ENCODE measurements around the gene MAN1C1.

MAN1C1 gene

DNA sequence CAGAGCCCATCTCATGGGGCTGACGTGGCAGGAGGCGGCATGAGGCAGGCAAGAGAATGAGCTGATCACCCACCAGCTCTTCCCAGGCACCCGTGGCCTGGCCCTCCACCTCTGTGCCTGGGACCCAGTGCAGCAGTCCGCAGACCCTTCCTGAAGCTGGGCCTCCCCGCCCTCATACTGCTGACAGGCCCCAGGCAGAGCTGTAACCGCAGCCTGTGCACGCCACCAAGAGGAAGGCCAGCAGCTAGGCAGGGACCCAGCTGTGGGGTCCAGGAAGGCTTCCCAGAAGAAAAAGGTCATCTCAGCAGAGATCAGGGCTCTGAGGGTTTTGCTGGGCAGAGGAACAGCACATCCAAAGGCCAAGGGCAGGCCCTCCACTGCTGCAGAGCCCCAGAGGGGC, 193.3 kb downstream of the MAN1C1 start:
- no peak overlapping the region for H3K23ac ChIP-seq (ENCODE audit: low read depth, low read length, poor library complexity)
- no peak overlapping the region for H3K18ac ChIP-seq (ENCODE audit: low read length)
- peaks cover 13% of the 10 kb centered on the region for H3K79me1 ChIP-seq (ENCODE audit: low read depth, low read length)
- no peak overlapping the region for H3K14ac ChIP-seq (ENCODE audit: low read length)
- H3K9me3 ChIP-seq (replicated peaks in 1 of 2; ENCODE audit: control insufficient read depth in 2 of 2, insufficient read depth in 1 of 2, low read depth in 1 of 2, low read length in 2 of 2), result no peaks in the 10 kb centered on the region
- H3K36me3 ChIP-seq (replicated peaks in 1 of 2; ENCODE audit: control insufficient read depth in 2 of 2, insufficient read depth in 2 of 2, low read length in 2 of 2), result peaks cover 50 to 91% of the 10 kb centered on the region in 2 donors
- no peak overlapping the region for H3K4me3 ChIP-seq (ENCODE audit: low read length in 2 of 2)
- no peak overlapping the region for H4K91ac ChIP-seq (ENCODE audit: low read depth, low read length, poor library complexity)
- H2AK5ac ChIP-seq (ENCODE audit: low read depth, low read length), result no peak overlapping the region
- no peaks in the 10 kb centered on the region for H3K27me3 ChIP-seq (ENCODE audit: control insufficient read depth in 3 of 3, insufficient read depth in 3 of 3, low read depth in 1 of 3, low read length in 3 of 3)
- H3K4me2 ChIP-seq (ENCODE audit: insufficient read depth, low read length, poor library complexity, severe bottlenecking), result no peak overlapping the region
- H4K8ac ChIP-seq (ENCODE audit: low read depth, low read length), result no peak overlapping the region
- H3K27ac ChIP-seq (replicated peaks; ENCODE audit: low read length), result no peak overlapping the region
- no peak overlapping the region for H2BK15ac ChIP-seq (ENCODE audit: low read length)
- no CpG with 5 or more reads among the region's 7 CpGs for WGBS, 2 donors (ENCODE audit: extremely low coverage in 2 of 2, insufficient read length in 2 of 2, insufficient replicate concordance in 1 of 2)
- no peak for DNase-seq (ENCODE audit: low spot score)
- no peak overlapping the region for H3K4ac ChIP-seq (ENCODE audit: low read length)
- H3K4me1 ChIP-seq (ENCODE audit: control insufficient read depth in 2 of 2, insufficient read depth in 1 of 2, low read depth in 1 of 2, low read length in 2 of 2), result peaks cover 0 to 1% of the 10 kb centered on the region in 2 donors
- no peak overlapping the region for H2BK120ac ChIP-seq (ENCODE audit: low read depth, low read length)
- no peak overlapping the region for H2BK5ac ChIP-seq (ENCODE audit: low read length)
- H2BK12ac ChIP-seq (ENCODE audit: low read length), result no peak overlapping the region
- no peak overlapping the region for H2AFZ ChIP-seq (ENCODE audit: low read length)
- no peak overlapping the region for H3K9ac ChIP-seq (ENCODE audit: low read depth, low read length, poor library complexity)

GRCh38 chr1:25810341-25811299, 194.0 kb downstream of the MAN1C1 start:
- Histone ChIP-seq H3K9ac (ENCODE audit: low read depth, low read length, poor library complexity) (peak overlapping the region; percentile 76), H3K27ac (replicated peaks; ENCODE audit: low read length) (no peak overlapping the region), H3K27me3 (ENCODE audit: control insufficient read depth in 3 of 3, insufficient read depth in 3 of 3, low read depth in 1 of 3, low read length in 3 of 3) (no peaks in the 10 kb centered on the region), H2AFZ (ENCODE audit: low read length) (no peak overlapping the region), H4K91ac (ENCODE audit: low read depth, low read length, poor library complexity) (no peak overlapping the region), H2BK5ac (ENCODE audit: low read length) (no peak overlapping the region), H2BK15ac (ENCODE audit: low read length) (peak overlapping the region; percentile 30), H3K4me2 (ENCODE audit: insufficient read depth, low read length, poor library complexity, severe bottlenecking) (no peak overlapping the region), H2BK12ac (ENCODE audit: low read length) (no peak overlapping the region), H3K4ac (ENCODE audit: low read length) (no peak overlapping the region), H2AK5ac (ENCODE audit: low read depth, low read length) (peak overlapping the region; percentile 47), H3K14ac (ENCODE audit: low read length) (no peak overlapping the region), H3K9me3 (replicated peaks in 1 of 2; ENCODE audit: control insufficient read depth in 2 of 2, insufficient read depth in 1 of 2, low read depth in 1 of 2, low read length in 2 of 2) (no peaks in the 10 kb centered on the region), H3K18ac (ENCODE audit: low read length) (peak overlapping the region; percentile 16), H2BK120ac (ENCODE audit: low read depth, low read length) (no peak overlapping the region), H3K23ac (ENCODE audit: low read depth, low read length, poor library complexity) (peak overlapping the region; percentile 87), H4K8ac (ENCODE audit: low read depth, low read length) (no peak overlapping the region), H3K79me1 (ENCODE audit: low read depth, low read length) (peaks cover 11% of the 10 kb centered on the region), H3K4me3 (ENCODE audit: low read length in 2 of 2) (no peak overlapping the region), H3K36me3 (replicated peaks in 1 of 2; ENCODE audit: control insufficient read depth in 2 of 2, insufficient read depth in 2 of 2, low read length in 2 of 2) (peaks cover 50 to 91% of the 10 kb centered on the region in 2 donors), H3K4me1 (ENCODE audit: control insufficient read depth in 2 of 2, insufficient read depth in 1 of 2, low read depth in 1 of 2, low read length in 2 of 2) (peaks cover 0 to 1% of the 10 kb centered on the region in 2 donors)
- WGBS, 2 donors (ENCODE audit: extremely low coverage in 2 of 2, insufficient read length in 2 of 2, insufficient replicate concordance in 1 of 2), result no CpG with 5 or more reads among the region's 21 CpGs
- peak; percentile 77 for DNase-seq (ENCODE audit: low spot score)

- no peak overlapping the region for H4K91ac ChIP-seq (ENCODE audit: low read depth, low read length, poor library complexity)
- H3K4ac ChIP-seq (ENCODE audit: low read length), result no peak overlapping the region
- H2BK12ac ChIP-seq (ENCODE audit: low read length), result no peak overlapping the region
- no peak overlapping the region for H3K23ac ChIP-seq (ENCODE audit: low read depth, low read length, poor library complexity)
- no CpG with 5 or more reads among the region's 13 CpGs for WGBS, 2 donors (ENCODE audit: extremely low coverage in 2 of 2, insufficient read length in 2 of 2, insufficient replicate concordance in 1 of 2)
- H2BK15ac ChIP-seq (ENCODE audit: low read length), result peak overlapping the region; percentile 30
- H3K4me3 ChIP-seq (ENCODE audit: low read length in 2 of 2), result no peak overlapping the region
- no peak overlapping the region for H2BK5ac ChIP-seq (ENCODE audit: low read length)
- peaks cover 10% of the 10 kb centered on the region for H3K79me1 ChIP-seq (ENCODE audit: low read depth, low read length)
- no peak overlapping the region for H2AFZ ChIP-seq (ENCODE audit: low read length)
- H3K18ac ChIP-seq (ENCODE audit: low read length), result no peak overlapping the region
- no peak overlapping the region for H3K14ac ChIP-seq (ENCODE audit: low read length)
- no peak for DNase-seq (ENCODE audit: low spot score)
- no peak overlapping the region for H3K4me2 ChIP-seq (ENCODE audit: insufficient read depth, low read length, poor library complexity, severe bottlenecking)
- no peak overlapping the region for H2BK120ac ChIP-seq (ENCODE audit: low read depth, low read length)
- peak overlapping the region; percentile 76 for H3K9ac ChIP-seq (ENCODE audit: low read depth, low read length, poor library complexity)
- H3K27me3 ChIP-seq (ENCODE audit: control insufficient read depth in 3 of 3, insufficient read depth in 3 of 3, low read depth in 1 of 3, low read length in 3 of 3), result no peaks in the 10 kb centered on the region
- H3K27ac ChIP-seq (replicated peaks; ENCODE audit: low read length), result no peak overlapping the region
- peak overlapping the region; percentile 19 for H2AK5ac ChIP-seq (ENCODE audit: low read depth, low read length)
- peaks cover 0 to 1% of the 10 kb centered on the region in 2 donors for H3K4me1 ChIP-seq (ENCODE audit: control insufficient read depth in 2 of 2, insufficient read depth in 1 of 2, low read depth in 1 of 2, low read length in 2 of 2)
- H3K36me3 ChIP-seq (replicated peaks in 1 of 2; ENCODE audit: control insufficient read depth in 2 of 2, insufficient read depth in 2 of 2, low read length in 2 of 2), result peaks cover 47 to 91% of the 10 kb centered on the region in 2 donors
- H3K9me3 ChIP-seq (replicated peaks in 1 of 2; ENCODE audit: control insufficient read depth in 2 of 2, insufficient read depth in 1 of 2, low read depth in 1 of 2, low read length in 2 of 2), result no peaks in the 10 kb centered on the region
- H4K8ac ChIP-seq (ENCODE audit: low read depth, low read length), result no peak overlapping the region
Observed at GRCh38 chr1:25811384-25812082, 194.9 kb downstream of the MAN1C1 start.
